Bronchial epithelial cell (primary cell): Measurements from ENCODE around the gene NAA10. TPM values are rescaled to one million over a fixed set of nuclear protein-coding genes. Genes with fewer than 3 reads are reported as not detected.

Source experiments
- DNase-seq: peaks from one replicate; pipeline ENCODE4 v3.0.0-alpha.2; 2010; ENCODE audit warnings: low read depth
- FAIRE-seq: peaks from 2 replicates; lab custom pipeline; 2011; peaks lifted over from hg19 to GRCh38; lab: Jason Lieb, UNC
- H3K27me3 ChIP-seq: 2 replicates; pipeline ENCODE4 v1.5.1; 2011; ENCODE audit warnings: low read length; ENCODE audit not compliant: control insufficient read depth, insufficient read depth
- H3K36me3 ChIP-seq: 2 replicates; pipeline ENCODE4 v1.5.1; 2011; ENCODE audit warnings: low read length; ENCODE audit not compliant: control insufficient read depth, insufficient read depth
- H3K4me3 ChIP-seq: 2 replicates; pipeline ENCODE4 v1.5.1; 2011; ENCODE audit warnings: mild to moderate bottlenecking, low read depth, low read length, control low read depth
- total RNA-seq: library from RNA; depleted of rRNA; stranded (reverse); fragments of >200 nt; gene quantifications from 2 replicates; pipeline ENCODE4 v1.2.1, GENCODE V29; 2014
- TF ChIP-seq, protein P1 (sequence below): IDR thresholded peaks from 2 replicates; pipeline ENCODE4 v1.5.1; 2011; ENCODE audit warnings: mild to moderate bottlenecking, moderate library complexity, low read length, control low read depth, inconsistent platforms; ENCODE audit not compliant: insufficient read depth, severe bottlenecking

NAA10 gene
- total RNA-seq, 1 donor from 2014 or later, result 56.9 TPM

DNA sequence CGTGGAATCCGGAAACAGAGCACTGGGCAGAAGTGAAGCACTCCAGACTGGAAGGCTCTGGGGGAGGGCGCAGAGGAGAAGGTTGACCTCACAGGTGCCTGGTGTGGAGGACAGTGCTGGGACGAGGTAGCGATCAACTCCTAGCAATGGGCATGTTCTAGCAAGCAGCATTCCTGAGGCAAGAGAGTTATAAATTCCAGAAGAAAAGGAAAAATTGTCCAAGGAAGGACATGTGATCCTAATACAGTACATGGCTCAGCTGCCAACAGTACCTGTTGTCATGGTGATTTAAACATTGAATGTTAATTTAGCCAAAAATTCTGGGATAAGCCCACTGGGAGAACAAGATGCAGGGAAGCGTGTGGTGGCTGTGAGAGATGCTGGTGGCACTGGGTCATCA lies 17.0 kb downstream of the NAA10 start:
- DNase-seq (peak; percentile 62), FAIRE-seq (no peak)
- TF ChIP-seq, protein P1, sequence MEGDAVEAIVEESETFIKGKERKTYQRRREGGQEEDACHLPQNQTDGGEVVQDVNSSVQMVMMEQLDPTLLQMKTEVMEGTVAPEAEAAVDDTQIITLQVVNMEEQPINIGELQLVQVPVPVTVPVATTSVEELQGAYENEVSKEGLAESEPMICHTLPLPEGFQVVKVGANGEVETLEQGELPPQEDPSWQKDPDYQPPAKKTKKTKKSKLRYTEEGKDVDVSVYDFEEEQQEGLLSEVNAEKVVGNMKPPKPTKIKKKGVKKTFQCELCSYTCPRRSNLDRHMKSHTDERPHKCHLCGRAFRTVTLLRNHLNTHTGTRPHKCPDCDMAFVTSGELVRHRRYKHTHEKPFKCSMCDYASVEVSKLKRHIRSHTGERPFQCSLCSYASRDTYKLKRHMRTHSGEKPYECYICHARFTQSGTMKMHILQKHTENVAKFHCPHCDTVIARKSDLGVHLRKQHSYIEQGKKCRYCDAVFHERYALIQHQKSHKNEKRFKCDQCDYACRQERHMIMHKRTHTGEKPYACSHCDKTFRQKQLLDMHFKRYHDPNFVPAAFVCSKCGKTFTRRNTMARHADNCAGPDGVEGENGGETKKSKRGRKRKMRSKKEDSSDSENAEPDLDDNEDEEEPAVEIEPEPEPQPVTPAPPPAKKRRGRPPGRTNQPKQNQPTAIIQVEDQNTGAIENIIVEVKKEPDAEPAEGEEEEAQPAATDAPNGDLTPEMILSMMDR, result no peak

DNA sequence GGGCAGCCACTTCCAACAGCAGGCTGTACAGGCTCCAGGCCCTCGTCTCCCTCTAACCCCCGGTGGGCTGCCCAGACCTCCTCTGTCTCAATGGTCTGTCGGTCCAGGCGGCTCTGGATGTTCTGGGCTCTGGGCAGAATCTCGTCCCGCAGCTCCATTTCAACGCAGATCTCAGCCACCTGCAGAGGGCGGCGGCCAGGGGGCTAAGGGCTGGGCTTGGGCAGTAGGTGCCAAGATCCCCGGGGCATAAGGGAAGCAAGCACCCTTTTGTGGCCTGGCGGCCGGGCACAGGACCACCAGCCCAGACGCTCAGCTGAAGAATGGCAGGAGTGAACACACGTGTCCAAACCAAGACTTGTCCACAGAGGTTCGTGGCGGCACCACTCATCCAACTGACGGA lies 21.1 kb downstream of the NAA10 start:
- FAIRE-seq, result no peak
- Histone ChIP-seq H3K27me3 (no peaks in the 10 kb centered on the region), H3K36me3 (no peaks in the 10 kb centered on the region), H3K4me3 (no peak overlapping the region)
- DNase-seq, result no peak
- TF ChIP-seq, protein P1, result no peak

More for the DNA sequence above, 17.0 kb downstream of the NAA10 start:
- Histone ChIP-seq H3K36me3 (no peaks in the 10 kb centered on the region), H3K4me3 (no peak overlapping the region), H3K27me3 (no peaks in the 10 kb centered on the region)

DNA sequence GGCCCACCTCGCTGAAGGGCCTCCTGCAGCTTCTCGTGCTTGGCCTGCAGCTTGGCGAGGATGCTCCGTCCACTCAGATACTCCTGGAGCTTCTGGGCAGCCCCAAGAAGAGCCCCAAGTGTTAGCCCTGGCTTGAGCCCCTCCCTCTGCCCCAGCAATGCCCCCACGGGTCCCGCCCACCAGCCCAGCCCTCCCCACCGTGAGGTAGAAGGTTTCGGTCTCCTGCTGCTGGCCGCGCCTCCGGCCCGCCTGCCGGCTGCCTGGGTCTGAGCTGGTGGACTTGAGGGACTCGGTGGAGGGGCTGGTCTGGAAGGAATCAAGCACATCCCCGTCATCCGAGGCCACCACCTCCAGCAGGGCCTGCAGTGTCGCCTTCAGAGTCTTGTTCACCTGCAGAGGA lies 21.6 kb downstream of the NAA10 start:
- H3K36me3 ChIP-seq, result no peaks in the 10 kb centered on the region
- DNase-seq (no peak), FAIRE-seq (no peak)
- TF ChIP-seq, protein P1, result no peak
- H3K27me3 ChIP-seq, result no peaks in the 10 kb centered on the region
- no peak overlapping the region for H3K4me3 ChIP-seq

DNA sequence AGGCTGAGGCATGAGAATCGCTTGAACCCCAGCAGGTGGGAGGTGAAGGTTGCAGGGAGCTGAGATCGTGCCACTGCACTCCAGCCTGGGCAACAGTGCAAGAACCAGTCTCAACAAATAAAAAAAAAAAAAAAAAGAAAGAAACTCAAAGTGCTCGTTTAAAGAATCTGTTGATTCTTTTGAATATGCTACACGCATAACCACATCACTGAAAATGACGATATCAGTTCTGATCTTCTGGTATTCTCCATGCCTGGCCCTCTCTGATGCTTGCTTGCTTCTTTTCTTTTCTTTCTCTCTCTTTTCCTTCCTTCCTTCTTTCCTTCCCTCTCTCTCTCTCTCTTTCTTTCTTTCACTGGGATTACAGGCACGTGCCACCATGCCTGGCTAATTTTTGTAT lies 23.0 kb downstream of the NAA10 start:
- DNase-seq, result no peak
- no peaks in the 10 kb centered on the region for H3K27me3 ChIP-seq
- TF ChIP-seq, protein P1, result no peak
- no peak overlapping the region for H3K4me3 ChIP-seq
- H3K36me3 ChIP-seq, result no peaks in the 10 kb centered on the region
- FAIRE-seq, result no peak

DNA sequence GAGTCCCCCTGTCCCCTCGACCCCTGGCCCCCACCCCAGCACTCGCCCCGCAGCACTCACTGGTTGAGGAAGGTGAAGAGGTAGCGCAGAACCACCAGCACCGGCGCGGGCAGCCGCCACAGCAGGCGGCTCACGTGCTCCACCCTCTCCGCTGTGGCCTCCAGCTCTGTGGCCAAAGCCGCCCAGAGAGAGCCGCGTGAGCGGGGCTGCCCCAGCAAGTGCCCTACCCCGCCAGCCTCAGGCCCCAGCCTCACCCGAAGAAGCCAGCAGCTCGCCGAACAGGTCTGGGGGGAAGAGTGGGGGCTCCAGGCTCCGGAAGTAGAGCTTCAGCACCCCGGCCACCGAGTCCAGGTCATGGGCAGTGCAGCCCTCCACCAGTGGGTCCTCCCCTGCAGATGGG lies 24.4 kb downstream of the NAA10 start:
- no peak for FAIRE-seq

DNA sequence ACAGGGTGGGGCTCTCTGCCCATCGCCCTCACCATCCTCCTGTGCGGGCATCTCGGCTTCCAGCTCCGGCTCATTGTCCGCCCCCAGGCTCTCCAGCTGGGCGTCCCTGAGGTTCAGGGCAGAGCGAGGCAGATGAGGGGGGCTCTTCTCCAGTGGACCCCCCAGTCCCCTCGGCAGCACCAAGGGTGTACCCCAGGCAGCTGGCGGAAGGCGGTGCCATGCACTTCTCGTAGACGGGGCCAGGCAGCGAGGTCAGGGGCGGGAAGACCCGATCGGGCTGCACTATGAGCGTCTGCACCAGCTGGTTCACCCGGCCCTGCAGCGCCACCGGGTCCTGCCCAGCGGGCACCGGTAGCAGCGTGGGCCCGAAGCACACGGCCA lies 24.9 kb downstream of the NAA10 start:
- FAIRE-seq, result no peak
- no peaks in the 10 kb centered on the region for H3K27me3 ChIP-seq
- no peaks in the 10 kb centered on the region for H3K36me3 ChIP-seq
- no peak overlapping the region for H3K4me3 ChIP-seq
- DNase-seq, result no peak
- TF ChIP-seq, protein P1, result no peak

More for the DNA sequence above, 24.4 kb downstream of the NAA10 start:
- H3K27me3 ChIP-seq, result no peaks in the 10 kb centered on the region
- H3K4me3 ChIP-seq, result no peak overlapping the region
- no peaks in the 10 kb centered on the region for H3K36me3 ChIP-seq
- TF ChIP-seq, protein P1, result no peak
- DNase-seq, result no peak
